Iris pigment epithelial cell (primary cell): ENCODE measurements around the gene CDHR2.
A peak's percentile ranks its signal among the peaks of the same experiment; 100 is the strongest.

Source experiments
- DNase-seq: peaks from one replicate; pipeline ENCODE4 v3.0.0-alpha.2; 2011; ENCODE audit warnings: low read depth

Gene CDHR2

GRCh38 chr5:176619569-176620332 is 70.6 kb downstream of the CDHR2 start:
- no peak for DNase-seq

GRCh38 chr5:176620333-176620981 is 71.3 kb downstream of the CDHR2 start:
- peak; percentile 48 for DNase-seq

- peak; percentile 33 for DNase-seq
Measured at GRCh38 chr5:176621661-176622079, 72.5 kb downstream of the CDHR2 start.

DNA sequence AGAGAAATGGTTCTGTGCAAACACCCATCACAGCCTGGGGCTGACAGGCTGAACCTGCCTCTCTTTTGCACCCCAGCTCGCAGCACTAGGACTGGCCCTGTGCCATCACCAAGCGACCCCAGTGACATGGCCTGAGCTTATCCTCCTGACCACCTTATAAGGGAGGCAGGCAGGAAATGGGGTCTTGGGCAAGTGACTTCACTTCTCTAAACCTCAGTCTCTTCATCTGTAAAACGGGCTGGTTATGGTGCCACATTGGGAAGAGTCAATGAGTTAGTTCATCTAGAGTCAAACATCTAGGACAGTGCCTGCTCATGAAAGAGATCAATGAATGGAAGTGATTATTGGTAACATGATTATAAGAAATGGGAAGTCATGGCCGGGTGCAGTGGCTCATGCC is 75.0 kb downstream of the CDHR2 start:
- no peak for DNase-seq

GRCh38 chr5:176624938-176625337 is 75.8 kb downstream of the CDHR2 start:
- DNase-seq, result no peak

GRCh38 chr5:176625512-176625911 is 76.4 kb downstream of the CDHR2 start:
- no peak for DNase-seq

GRCh38 chr5:176625966-176626875 is 77.1 kb downstream of the CDHR2 start:
- DNase-seq, result no peak

DNA sequence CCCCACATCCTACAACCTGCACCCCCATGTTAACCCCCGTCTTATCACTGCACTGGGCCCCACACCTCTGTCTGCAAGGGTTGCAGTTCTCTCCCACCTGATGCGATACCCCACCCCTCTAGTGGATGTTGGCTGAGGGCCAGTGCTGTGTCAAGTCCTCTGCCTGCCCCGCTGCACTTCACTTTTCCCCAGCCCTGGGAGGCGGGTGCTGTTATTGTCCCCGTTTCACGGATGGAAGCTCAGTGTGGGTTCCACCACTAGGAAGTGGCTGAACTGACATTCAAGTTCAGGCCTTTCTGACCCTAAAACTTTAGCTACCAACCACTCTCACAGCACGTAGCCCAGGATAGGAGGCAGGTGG is 77.7 kb downstream of the CDHR2 start:
- no peak for DNase-seq

- DNase-seq, result no peak
Measured at GRCh38 chr5:176627582-176627981, 78.4 kb downstream of the CDHR2 start.

DNA sequence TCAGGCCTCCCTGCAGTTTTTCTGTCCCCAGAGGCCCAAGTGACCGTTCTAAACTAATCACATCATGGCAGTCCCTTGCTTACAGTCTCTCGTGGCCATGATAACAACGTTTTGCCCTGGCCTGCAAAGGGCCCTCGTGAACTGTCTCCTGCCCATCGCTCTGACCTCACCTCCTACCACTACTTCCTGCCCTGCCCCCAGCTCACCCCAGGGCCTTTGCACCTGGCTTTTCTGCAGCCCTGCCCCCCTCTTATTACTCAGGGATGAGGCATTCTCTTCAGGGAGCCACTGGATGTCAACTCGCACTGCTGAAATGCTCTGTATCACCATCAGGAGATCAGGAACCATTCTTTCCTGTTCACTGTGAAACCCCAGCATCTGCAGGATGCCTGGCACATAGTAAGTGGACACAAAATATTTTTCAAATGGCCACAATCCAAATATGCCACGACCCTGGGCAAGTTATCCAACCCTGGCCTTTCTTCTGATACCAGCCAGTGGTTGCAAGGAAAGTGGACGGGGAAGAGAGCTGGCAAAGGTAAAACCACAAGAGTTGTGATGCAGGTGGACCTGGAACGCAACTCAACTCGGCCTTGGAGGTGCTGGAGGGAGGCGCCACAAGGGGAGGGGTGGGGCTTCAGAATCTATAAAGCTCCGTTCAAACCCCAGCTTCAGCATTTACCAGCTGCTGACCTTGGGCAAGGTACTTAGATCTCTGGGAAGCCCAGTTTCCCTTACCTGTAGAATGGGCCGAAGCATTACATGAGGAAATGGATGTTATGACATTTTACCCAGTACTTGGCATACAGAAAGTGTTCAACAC is 79.5 kb downstream of the CDHR2 start:
- DNase-seq, result no peak

- no peak for DNase-seq
Measured at GRCh38 chr5:176629317-176629852, 80.2 kb downstream of the CDHR2 start.

- peak; percentile 53 for DNase-seq
Measured at GRCh38 chr5:176629853-176630680, 80.9 kb downstream of the CDHR2 start, which contains the start of the genes EIF4E1B and SNCB. TSS of gene EIF4E1B (plus strand) at chr5:176630675. CDS start at chr5:176642788, 12,113 bp downstream. TSS of gene SNCB (minus strand) at chr5:176630534. CDS start at chr5:176629654, 880 bp downstream.

DNA sequence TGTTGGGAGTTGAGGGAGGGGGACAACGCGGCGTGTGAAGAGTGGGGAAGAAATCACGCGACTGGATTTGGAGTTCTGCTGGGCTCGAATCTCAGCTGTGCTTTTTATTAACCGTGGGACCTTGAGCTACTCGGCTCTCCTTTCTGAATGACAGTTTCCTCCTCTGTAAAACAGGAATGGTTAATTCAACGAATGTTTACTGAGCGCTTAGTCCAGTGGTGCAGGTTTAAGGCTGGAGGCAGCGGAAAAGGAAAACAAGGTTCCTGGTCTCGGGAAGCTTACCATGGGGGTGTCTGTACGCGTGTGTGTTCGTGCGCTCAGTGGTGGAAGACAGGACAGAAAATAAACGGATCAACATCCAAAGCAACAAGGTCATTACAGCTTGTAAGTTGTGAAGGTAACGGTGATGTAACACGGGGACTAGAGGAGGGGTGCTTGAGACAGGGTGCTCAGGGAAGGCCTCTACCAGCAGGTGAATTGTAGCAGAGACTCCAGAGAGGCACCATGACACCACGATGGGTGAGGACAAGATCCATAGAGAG is 81.6 kb downstream of the CDHR2 start:
- no peak for DNase-seq

DNA sequence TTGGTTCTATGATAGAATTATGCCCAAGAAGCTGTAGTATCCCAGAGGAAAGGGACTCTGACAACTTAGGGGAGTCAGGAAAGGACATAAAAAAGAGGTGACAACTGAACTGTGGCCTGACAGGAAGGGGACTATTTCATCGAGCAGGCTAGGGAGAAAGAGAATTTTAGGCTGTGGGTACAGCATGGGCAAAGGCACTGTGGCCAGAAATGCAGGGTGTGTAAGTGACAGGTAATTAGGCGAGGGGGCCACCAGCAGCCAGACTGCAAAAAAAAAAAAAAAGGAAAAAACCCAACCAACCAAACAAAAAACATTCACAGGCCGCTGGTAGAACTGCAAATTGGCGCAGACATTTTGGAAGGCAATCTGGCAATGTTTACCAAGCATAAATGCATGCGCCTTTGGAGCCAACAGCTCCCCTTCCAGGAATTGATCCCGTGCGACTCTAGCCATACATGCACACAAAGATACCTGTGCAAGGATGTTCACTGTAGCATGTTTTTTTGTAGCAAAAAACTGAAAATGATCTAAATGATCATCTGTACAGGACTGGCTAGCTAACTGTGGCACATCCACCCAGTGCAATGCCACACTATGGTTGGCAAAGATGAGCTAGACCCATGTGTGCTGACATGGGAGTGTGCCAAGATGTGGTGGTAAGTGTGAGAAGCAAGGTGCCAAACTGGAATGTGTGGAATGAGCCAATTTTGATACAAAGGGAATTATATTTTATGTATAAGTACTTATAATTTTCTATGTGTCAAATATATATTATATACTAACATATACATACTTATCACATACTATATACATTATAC is 82.5 kb downstream of the CDHR2 start:
- DNase-seq, result no peak

DNA sequence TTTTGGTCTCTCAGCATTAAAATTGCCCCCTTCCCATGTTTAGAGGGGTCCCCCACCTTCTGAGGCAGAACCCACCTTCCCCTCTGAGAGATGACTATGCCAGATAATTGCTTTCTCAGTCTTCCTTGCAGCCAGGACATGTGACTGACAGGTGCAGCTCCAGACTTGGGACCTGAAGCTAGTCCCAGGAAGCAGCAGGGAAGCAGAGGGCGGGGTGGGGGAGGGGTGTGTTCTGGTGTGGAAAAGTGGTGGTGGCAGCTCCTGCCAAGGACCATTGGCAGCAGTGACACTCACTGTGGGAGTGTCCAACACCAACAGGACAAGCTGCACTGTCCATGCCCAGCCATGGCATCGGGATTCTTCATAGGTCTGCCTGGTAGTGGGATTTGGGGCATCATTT is 83.6 kb downstream of the CDHR2 start:
- no peak for DNase-seq

GRCh38 chr5:176633598-176633997 is 84.5 kb downstream of the CDHR2 start:
- no peak for DNase-seq

- DNase-seq, result no peak
Measured at GRCh38 chr5:176636426-176636825, 87.3 kb downstream of the CDHR2 start.

DNA sequence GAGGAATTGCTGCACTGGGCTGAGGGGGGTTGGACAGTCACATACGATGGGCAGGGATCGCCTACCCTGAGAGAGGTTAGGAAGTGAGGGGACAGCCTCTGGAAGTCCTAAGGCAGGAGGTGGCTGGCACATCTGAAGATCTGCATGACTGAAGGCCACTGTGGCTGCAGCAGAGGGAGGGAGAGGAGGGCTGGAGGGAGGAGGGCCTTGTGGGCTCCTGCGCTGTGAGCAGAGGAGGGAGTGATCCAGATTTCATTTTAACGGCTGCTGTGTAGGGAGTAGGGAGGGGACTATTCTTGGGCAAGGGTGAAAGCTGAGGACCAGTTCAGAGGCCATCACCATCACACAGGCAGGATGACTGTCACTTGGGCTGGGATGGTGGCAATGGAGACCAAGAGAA is 88.4 kb downstream of the CDHR2 start:
- no peak for DNase-seq

DNA sequence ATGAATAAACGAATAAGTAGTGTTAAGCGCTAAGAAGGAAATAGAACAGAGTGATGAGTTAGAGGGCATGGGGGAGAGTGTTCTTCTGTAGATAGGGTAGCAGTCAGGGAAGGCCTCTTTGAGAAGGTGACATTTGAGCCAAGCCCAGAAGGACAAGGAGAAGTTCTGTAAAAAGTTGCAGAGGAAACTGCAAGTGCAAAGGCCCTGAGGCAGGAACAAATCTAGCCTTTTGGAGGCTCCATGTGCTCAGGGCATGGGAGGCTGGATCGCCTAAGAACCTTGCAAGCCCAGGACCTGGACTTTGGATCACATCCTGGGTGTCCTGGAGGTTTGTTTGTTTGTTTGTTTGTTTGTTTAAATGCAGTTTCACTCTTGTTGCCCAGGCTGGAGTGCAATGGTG is 89.3 kb downstream of the CDHR2 start:
- DNase-seq, result no peak
